Suprapubic skin (tissue), 4 donors: ENCODE results near the gene PPM1F. TPM values are rescaled to one million over a fixed set of nuclear protein-coding genes. Genes with fewer than 3 reads are reported as not detected.

ENCODE experiments used
- DNase-seq, 2 donors: peaks; one replicate each; pipeline ENCODE4 v3.0.0-alpha.2; 2019; ENCODE audit warnings: low spot score in 2 of 2
- H3K27ac ChIP-seq: fragments of 200-600 bp; sonication (generic); one replicate; pipeline ENCODE4 v1.5.1; 2019
- H3K27me3 ChIP-seq: fragments of 200-600 bp; sonication (generic); one replicate; pipeline ENCODE4 v1.5.1; 2019
- H3K36me3 ChIP-seq: fragments of 200-600 bp; sonication (generic); one replicate; pipeline ENCODE4 v1.5.1; 2019
- H3K4me1 ChIP-seq: fragments of 200-600 bp; sonication (generic); one replicate; pipeline ENCODE4 v1.5.1; 2019
- H3K4me3 ChIP-seq: fragments of 200-600 bp; sonication (generic); one replicate; pipeline ENCODE4 v1.5.1; 2019; ENCODE audit warnings: mild to moderate bottlenecking
- H3K9me3 ChIP-seq: fragments of 200-600 bp; sonication (generic); one replicate; pipeline ENCODE4 v1.5.1; 2019
- CTCF ChIP-seq, 2 donors: fragments of 200-600 bp in 1 of 2; fragments of 450-650 bp in 1 of 2; sonication (generic) in 1 of 2; IDR thresholded peaks; one replicate each; pipeline ENCODE4 v1.5.1; 2016 to 2019; ENCODE audit warnings: antibody characterized with exemption in 2 of 2, mild to moderate bottlenecking in 1 of 2, moderate library complexity in 1 of 2
- EP300 ChIP-seq: sonication (generic); formaldehyde crosslinking; IDR thresholded peaks from one replicate; pipeline ENCODE4 v1.6.1; 2017; ENCODE audit warnings: antibody characterized with exemption
- POLR2A ChIP-seq, 2 donors: fragments of 450-650 bp; IDR thresholded peaks; one replicate each; pipeline ENCODE4 v1.6.1; 2017; ENCODE audit warnings: antibody characterized with exemption in 2 of 2, mild to moderate bottlenecking in 2 of 2, moderate library complexity in 2 of 2
- POLR2AphosphoS5 ChIP-seq, 3 donors: sonication (generic); formaldehyde crosslinking; IDR thresholded peaks; one replicate each; pipeline ENCODE4 v1.6.1; 2017; ENCODE audit warnings: antibody characterized with exemption in 3 of 3
- WGBS: methylation state at CpG from one replicate; pipeline ENCODE4 v1.1.5; 2018; 5-methylcytosine and 5-hydroxymethylcytosine counted together
- total RNA-seq, 4 donors: library from RNA; depleted of rRNA; stranded (reverse); fragments of >200 nt; gene quantifications; one replicate each; pipeline ENCODE4 v1.1.0, GENCODE V29; 2016

The PPM1F gene
- total RNA-seq, 4 donors from 2014 or later = 21.9 to 40.7 (median 29.9) TPM

- no peak overlapping the region for H3K4me3 ChIP-seq
- TF ChIP-seq EP300 (no peak), POLR2A (IDR thresholded peaks at IDR 0.05) (no peak), CTCF (IDR thresholded peaks at IDR 0.05) (no peak), POLR2AphosphoS5 (IDR thresholded peaks at IDR 0.05) (no peak)
- no peaks in the 10 kb centered on the region for H3K9me3 ChIP-seq
- DNase-seq = no peak
- H3K27ac ChIP-seq = no peak overlapping the region
- H3K36me3 ChIP-seq = peaks cover 67% of the 10 kb centered on the region
- 76% methylated on average over 5 of the region's 12 CpGs for WGBS
- no peaks in the 10 kb centered on the region for H3K27me3 ChIP-seq
- no peaks in the 10 kb centered on the region for H3K4me1 ChIP-seq
Measured at GRCh38 chr22:21974058-21974649, 21.5 kb upstream of the PPM1F start.

- H3K4me3 ChIP-seq = no peak overlapping the region
- no peaks in the 10 kb centered on the region for H3K27me3 ChIP-seq
- no peaks in the 10 kb centered on the region for H3K4me1 ChIP-seq
- TF ChIP-seq POLR2A (IDR thresholded peaks at IDR 0.05) (no peak), POLR2AphosphoS5 (IDR thresholded peaks at IDR 0.05) (no peak)
- H3K9me3 ChIP-seq = no peaks in the 10 kb centered on the region
- peaks cover 73% of the 10 kb centered on the region for H3K36me3 ChIP-seq
- no peak for DNase-seq
- WGBS = 86% methylated on average over 6 of the region's 6 CpGs
- no peak overlapping the region for H3K27ac ChIP-seq
Measured at GRCh38 chr22:21972806-21973205, 20.2 kb upstream of the PPM1F start.

- no peak for TF ChIP-seq POLR2A (IDR thresholded peaks at IDR 0.05)
- TF ChIP-seq CTCF (IDR thresholded peaks at IDR 0.05) = peak; percentile 25 to 78
- no peak for TF ChIP-seq POLR2AphosphoS5 (IDR thresholded peaks at IDR 0.05)
- peaks cover 78% of the 10 kb centered on the region for H3K36me3 ChIP-seq
- H3K4me1 ChIP-seq = no peaks in the 10 kb centered on the region
- WGBS = 73% methylated on average over 5 of the region's 7 CpGs
- H3K27ac ChIP-seq = no peak overlapping the region
- no peaks in the 10 kb centered on the region for H3K27me3 ChIP-seq
- DNase-seq = no peak
- no peaks in the 10 kb centered on the region for H3K9me3 ChIP-seq
- H3K4me3 ChIP-seq = no peak overlapping the region
Measured at GRCh38 chr22:21972293-21972779, 19.7 kb upstream of the PPM1F start.

GRCh38 chr22:21971858-21972275 lies 19.2 kb upstream of the PPM1F start:
- Histone ChIP-seq H3K9me3 (no peaks in the 10 kb centered on the region), H3K36me3 (peaks cover 82% of the 10 kb centered on the region), H3K4me1 (no peaks in the 10 kb centered on the region), H3K27ac (no peak overlapping the region), H3K27me3 (no peaks in the 10 kb centered on the region), H3K4me3 (no peak overlapping the region)
- DNase-seq = no peak
- 95% methylated on average over 7 of the region's 7 CpGs for WGBS
- TF ChIP-seq POLR2AphosphoS5 (IDR thresholded peaks at IDR 0.05) = no peak
- no peak for TF ChIP-seq POLR2A (IDR thresholded peaks at IDR 0.05)
- TF ChIP-seq CTCF (IDR thresholded peaks at IDR 0.05) = no peak
- no peak for TF ChIP-seq EP300

DNA sequence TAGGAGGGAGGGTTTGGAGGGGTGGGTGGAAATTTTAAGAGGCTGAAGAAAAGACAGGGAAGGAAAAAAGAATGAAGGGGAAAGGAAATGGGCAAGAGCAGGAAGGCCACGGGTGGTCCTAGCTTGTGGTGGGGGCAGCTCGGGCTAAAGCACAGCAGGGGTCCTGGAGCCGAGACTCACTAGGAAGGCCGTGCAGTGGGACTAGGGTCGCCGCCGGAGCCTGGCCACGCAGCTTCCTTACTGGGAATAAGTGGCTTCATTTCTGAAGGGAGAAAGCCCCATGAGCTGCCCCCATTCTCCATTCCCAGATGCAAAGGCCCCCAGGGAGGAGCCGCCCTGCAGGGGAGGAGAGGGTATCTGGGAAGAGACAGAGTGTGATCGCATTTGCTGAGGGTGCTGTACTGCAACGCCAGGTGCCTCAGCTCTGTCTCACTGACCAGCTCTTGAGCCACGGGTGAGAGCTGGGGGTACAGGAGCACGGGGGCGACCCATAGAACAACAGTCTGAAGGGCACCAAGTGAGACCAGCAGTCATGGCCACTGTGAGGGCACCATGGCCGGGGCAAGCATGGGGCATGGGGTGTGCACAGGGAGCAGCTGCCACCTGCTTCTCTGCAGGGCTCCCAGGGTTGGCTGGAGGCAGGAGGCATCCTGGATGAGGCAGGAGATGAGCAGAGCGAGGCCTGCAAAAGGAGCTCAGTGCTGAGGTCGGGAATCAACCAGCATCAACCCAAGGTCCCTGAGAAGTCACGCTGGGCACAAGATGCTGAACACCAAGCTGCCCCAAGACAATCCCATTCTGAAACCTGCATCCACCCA lies 18.4 kb upstream of the PPM1F start:
- no peak overlapping the region for H3K27ac ChIP-seq
- no peak overlapping the region for H3K4me3 ChIP-seq
- no peaks in the 10 kb centered on the region for H3K4me1 ChIP-seq
- no peak for TF ChIP-seq POLR2A (IDR thresholded peaks at IDR 0.05)
- no peak for TF ChIP-seq EP300
- TF ChIP-seq POLR2AphosphoS5 (IDR thresholded peaks at IDR 0.05) = no peak
- TF ChIP-seq CTCF (IDR thresholded peaks at IDR 0.05) = no peak
- DNase-seq = no peak
- WGBS = 94% methylated on average over 13 of the region's 18 CpGs
- H3K36me3 ChIP-seq = peaks cover 91% of the 10 kb centered on the region
- H3K27me3 ChIP-seq = no peaks in the 10 kb centered on the region
- no peaks in the 10 kb centered on the region for H3K9me3 ChIP-seq
